Panc1 (cell line): ENCODE results near the gene SPATA20. TPM values are rescaled to one million over a fixed set of nuclear protein-coding genes. Genes with fewer than 3 reads are reported as not detected.

ENCODE experiments used
- ATAC-seq: fragments of 200-7000 bp; cut with Tn5 transposase; 2 replicates; pipeline ENCODE4 v1.9.1; 2020; ENCODE audit warnings: mild to moderate bottlenecking, moderate library complexity
- BruUV-seq: library from RNA; stranded (reverse); fragments of 400-500 nt; replicated peaks from 2 replicates; lab custom pipeline; 2021; lab: Mats Ljungman, UMichigan
- CTCF ChIA-PET: fragments of 300-600 bp; sonication (Branson Sonifier 250); formaldehyde crosslinking; loops from one replicate; lab custom pipeline; 2022; ENCODE audit warnings: antibody characterized with exemption; lab: Charles Lee
- POLR2A ChIA-PET: fragments of 300-600 bp; sonication (Branson Sonifier 250); formaldehyde crosslinking; loops from one replicate; lab custom pipeline; 2022; ENCODE audit warnings: antibody characterized with exemption; lab: Charles Lee
- DNase-seq: peaks from one replicate; pipeline ENCODE4 v3.0.0-alpha.2; 2010; ENCODE audit warnings: low read depth, low spot score
- H3K27ac ChIP-seq: 2 replicates; pipeline ENCODE4 v1.5.1; 2011; ENCODE audit warnings: mild to moderate bottlenecking, low read length, inconsistent platforms
- H3K27me3 ChIP-seq: fragments of 200-500 bp; sonication (Bioruptor generic); 2 replicates; pipeline ENCODE4 v1.6.0; 2014; ENCODE audit warnings: low read length, inconsistent platforms; ENCODE audit not compliant: control insufficient read depth, insufficient read depth
- H3K36me3 ChIP-seq: fragments of 200-500 bp; sonication (Bioruptor generic); 2 replicates; pipeline ENCODE4 v1.5.1; 2014; ENCODE audit warnings: inconsistent platforms, mild to moderate bottlenecking, low read length, moderate library complexity; ENCODE audit not compliant: control insufficient read depth, insufficient read depth
- H3K4me1 ChIP-seq: 2 replicates; pipeline ENCODE4 v1.5.1; 2011; ENCODE audit warnings: inconsistent platforms, mild to moderate bottlenecking, low read length, moderate library complexity; ENCODE audit not compliant: control insufficient read depth, insufficient read depth
- H3K4me3 ChIP-seq, 2 experiments: 2 replicates each; pipeline ENCODE4 v1.5.1; 2011 to 2012; ENCODE audit warnings: low read depth in 2 of 2, low read length in 2 of 2, mild to moderate bottlenecking in 2 of 2, inconsistent platforms in 1 of 2, moderate library complexity in 1 of 2
- H3K9me3 ChIP-seq: fragments of 200-500 bp; sonication (Bioruptor generic); 2 replicates; pipeline ENCODE4 v1.5.1; 2014; ENCODE audit warnings: low read depth, mild to moderate bottlenecking, inconsistent platforms, low read length, moderate library complexity; ENCODE audit not compliant: control insufficient read depth, insufficient read depth
- POLR2AphosphoS5 ChIP-seq: IDR thresholded peaks from 2 replicates; pipeline ENCODE4 v1.6.1; 2012; ENCODE audit warnings: mild to moderate bottlenecking, low read depth, low read length, moderate library complexity
- SIN3A ChIP-seq: IDR thresholded peaks from 2 replicates; pipeline ENCODE4 v1.6.1; 2012; ENCODE audit warnings: low read depth, mild to moderate bottlenecking, low read length, moderate library complexity, borderline replicate concordance; ENCODE audit not compliant: insufficient read depth
- TCF7L2 ChIP-seq: IDR thresholded peaks from 2 replicates; pipeline ENCODE4 v1.6.1; 2011; ENCODE audit warnings: mild to moderate bottlenecking, low read depth, low read length, inconsistent platforms
- in situ Hi-C: cut with HindIII; loops from 2 replicates; pipeline ENCODE4 v1.10.0; 2016; ENCODE audit warnings: low sequenced_read_pairs, low pct_unique_long_range_greater_than_20kb
- intact Hi-C: fragments of 100-400 bp; cut with micrococcal nuclease; formaldehyde crosslinking; loops from one replicate; pipeline ENCODE4 v1.10.0; 2022; ENCODE audit not compliant: unreplicated experiment
- total RNA-seq: library from RNA; stranded (reverse); gene quantifications from one replicate; pipeline ENCODE4 v1.2.1, GENCODE V29; 2021; ENCODE audit not compliant: unreplicated experiment
- TF ChIP-seq, protein P1 (sequence below), 2 experiments: IDR thresholded peaks; 2 replicates each; pipeline ENCODE4 v1.6.1; 2011 to 2012; ENCODE audit warnings: low read depth in 2 of 2, control low read depth in 1 of 2, low read length in 1 of 2, mild to moderate bottlenecking in 1 of 2, moderate library complexity in 1 of 2; ENCODE audit not compliant: insufficient read depth in 1 of 2
- TF ChIP-seq, protein P2 (sequence below): fragments of 450-650 bp; IDR thresholded peaks from 2 replicates; pipeline ENCODE4 v1.5.1; 2017; ENCODE audit warnings: mild to moderate bottlenecking

The SPATA20 gene
- total RNA-seq, 1 experiment from 2014 or later: 82.2 TPM

DNA sequence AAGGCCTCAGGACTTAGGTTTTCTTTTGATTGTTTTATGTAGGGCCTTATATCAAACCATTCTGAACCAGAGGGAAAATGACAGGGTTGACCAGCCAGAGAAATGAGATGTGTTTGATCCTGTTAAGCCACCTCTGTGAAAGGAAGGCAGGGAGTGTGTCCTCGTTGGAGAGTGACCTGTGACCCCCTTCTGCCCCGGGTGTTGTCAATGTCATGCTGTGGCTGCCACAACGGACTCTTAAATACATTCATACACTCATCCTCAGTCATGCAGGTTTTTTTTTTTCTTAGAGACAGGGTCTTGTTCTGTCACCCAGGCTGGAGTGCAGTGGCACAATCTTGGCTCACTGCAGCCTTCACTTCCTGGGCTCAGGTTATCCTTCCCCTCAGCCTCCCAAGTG lies 32.6 kb upstream of the SPATA20 start:
- in situ Hi-C loops: no loop called here
- intact Hi-C loops: no loop called here
- CTCF ChIA-PET: no interaction called here
- DNase-seq (no peak), ATAC-seq (no peak)
- no peaks in the 10 kb centered on the region for H3K9me3 ChIP-seq
- no peak overlapping the region for H3K27ac ChIP-seq
- BruUV-seq: no TSS peak
- POLR2A ChIA-PET: no interaction called here
- no peak for TF ChIP-seq SIN3A
- TF ChIP-seq, protein P1, sequence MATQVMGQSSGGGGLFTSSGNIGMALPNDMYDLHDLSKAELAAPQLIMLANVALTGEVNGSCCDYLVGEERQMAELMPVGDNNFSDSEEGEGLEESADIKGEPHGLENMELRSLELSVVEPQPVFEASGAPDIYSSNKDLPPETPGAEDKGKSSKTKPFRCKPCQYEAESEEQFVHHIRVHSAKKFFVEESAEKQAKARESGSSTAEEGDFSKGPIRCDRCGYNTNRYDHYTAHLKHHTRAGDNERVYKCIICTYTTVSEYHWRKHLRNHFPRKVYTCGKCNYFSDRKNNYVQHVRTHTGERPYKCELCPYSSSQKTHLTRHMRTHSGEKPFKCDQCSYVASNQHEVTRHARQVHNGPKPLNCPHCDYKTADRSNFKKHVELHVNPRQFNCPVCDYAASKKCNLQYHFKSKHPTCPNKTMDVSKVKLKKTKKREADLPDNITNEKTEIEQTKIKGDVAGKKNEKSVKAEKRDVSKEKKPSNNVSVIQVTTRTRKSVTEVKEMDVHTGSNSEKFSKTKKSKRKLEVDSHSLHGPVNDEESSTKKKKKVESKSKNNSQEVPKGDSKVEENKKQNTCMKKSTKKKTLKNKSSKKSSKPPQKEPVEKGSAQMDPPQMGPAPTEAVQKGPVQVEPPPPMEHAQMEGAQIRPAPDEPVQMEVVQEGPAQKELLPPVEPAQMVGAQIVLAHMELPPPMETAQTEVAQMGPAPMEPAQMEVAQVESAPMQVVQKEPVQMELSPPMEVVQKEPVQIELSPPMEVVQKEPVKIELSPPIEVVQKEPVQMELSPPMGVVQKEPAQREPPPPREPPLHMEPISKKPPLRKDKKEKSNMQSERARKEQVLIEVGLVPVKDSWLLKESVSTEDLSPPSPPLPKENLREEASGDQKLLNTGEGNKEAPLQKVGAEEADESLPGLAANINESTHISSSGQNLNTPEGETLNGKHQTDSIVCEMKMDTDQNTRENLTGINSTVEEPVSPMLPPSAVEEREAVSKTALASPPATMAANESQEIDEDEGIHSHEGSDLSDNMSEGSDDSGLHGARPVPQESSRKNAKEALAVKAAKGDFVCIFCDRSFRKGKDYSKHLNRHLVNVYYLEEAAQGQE (IDR thresholded peaks at IDR 0.05; ENCODE audit: insufficient read depth in 1 of 2, low read depth in 2 of 2, low read length in 1 of 2): no peak
- no peak for TF ChIP-seq POLR2AphosphoS5
- TF ChIP-seq TCF7L2: no peak
- TF ChIP-seq, protein P2, sequence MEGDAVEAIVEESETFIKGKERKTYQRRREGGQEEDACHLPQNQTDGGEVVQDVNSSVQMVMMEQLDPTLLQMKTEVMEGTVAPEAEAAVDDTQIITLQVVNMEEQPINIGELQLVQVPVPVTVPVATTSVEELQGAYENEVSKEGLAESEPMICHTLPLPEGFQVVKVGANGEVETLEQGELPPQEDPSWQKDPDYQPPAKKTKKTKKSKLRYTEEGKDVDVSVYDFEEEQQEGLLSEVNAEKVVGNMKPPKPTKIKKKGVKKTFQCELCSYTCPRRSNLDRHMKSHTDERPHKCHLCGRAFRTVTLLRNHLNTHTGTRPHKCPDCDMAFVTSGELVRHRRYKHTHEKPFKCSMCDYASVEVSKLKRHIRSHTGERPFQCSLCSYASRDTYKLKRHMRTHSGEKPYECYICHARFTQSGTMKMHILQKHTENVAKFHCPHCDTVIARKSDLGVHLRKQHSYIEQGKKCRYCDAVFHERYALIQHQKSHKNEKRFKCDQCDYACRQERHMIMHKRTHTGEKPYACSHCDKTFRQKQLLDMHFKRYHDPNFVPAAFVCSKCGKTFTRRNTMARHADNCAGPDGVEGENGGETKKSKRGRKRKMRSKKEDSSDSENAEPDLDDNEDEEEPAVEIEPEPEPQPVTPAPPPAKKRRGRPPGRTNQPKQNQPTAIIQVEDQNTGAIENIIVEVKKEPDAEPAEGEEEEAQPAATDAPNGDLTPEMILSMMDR: no peak
- H3K36me3 ChIP-seq: no peaks in the 10 kb centered on the region
- H3K4me1 ChIP-seq: peaks cover under 1% of the 10 kb centered on the region; the same call in 1 of the 2 replicates
- no peaks in the 10 kb centered on the region for H3K27me3 ChIP-seq
- no peak overlapping the region for H3K4me3 ChIP-seq

DNA sequence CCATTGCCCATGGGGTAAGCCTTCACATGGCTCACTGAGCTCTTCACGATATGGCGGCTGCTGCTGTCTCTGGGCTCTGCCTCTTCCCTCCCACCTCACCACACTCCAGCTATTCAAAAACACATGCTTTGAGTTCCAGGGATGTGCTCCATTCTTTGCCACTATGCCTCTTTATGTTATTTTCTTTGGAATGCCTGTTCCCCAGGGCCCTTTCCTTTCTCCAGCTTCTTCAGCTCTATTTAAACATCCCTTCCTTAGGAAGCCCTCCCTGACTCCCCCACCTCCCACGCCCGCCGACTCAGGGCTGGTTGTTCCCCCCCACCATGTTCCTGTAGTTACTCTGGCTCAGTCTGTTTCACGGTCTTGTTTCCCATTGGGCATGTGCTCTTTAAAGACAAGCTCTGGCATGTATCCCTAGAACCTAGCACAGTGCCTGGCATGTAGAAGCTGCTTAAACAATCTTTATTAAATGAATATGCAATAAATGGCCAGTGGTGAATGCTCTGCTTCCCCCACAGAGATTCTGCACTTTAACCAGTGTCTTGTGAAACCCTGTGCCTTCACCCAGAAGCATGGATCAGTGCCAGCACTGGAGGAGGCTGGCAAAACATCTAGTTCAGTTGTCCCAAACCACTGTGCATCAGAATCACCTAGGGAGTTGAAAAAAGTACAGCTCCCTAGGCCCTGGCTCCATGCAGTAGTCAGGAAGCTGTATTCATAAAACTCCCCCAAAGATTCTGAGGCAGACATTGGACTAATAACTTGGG lies 31.9 kb upstream of the SPATA20 start:
- H3K36me3 ChIP-seq: no peaks in the 10 kb centered on the region
- ATAC-seq (no peak), DNase-seq (no peak)
- ChIA-PET CTCF (interaction anchor here (0.6 kb wide), 1 partner anchor 37 kb away, joined by 6 read pairs; no protein-coding TSS in a partner anchor), POLR2A (interaction anchor here (0.6 kb wide), 1 partner anchor 93 kb away, joined by 3 read pairs; no protein-coding TSS in a partner anchor)
- BruUV-seq: no TSS peak
- no peak overlapping the region for H3K27ac ChIP-seq
- no peaks in the 10 kb centered on the region for H3K4me1 ChIP-seq
- TF ChIP-seq TCF7L2 (no peak), POLR2AphosphoS5 (no peak)
- TF ChIP-seq, protein P1 (IDR thresholded peaks at IDR 0.05; ENCODE audit: insufficient read depth in 1 of 2, low read depth in 2 of 2, low read length in 1 of 2): no peak
- TF ChIP-seq, protein P2: no peak
- no peaks in the 10 kb centered on the region for H3K27me3 ChIP-seq
- no peak overlapping the region for H3K4me3 ChIP-seq
- no peaks in the 10 kb centered on the region for H3K9me3 ChIP-seq
- intact Hi-C loops (no loop called here), in situ Hi-C loops (no loop called here)
